ENCODE results near the gene UBE2C.
A peak's percentile ranks its signal among the peaks of the same experiment; 100 is the strongest.
"Not testable (repeated sequence)": the region's sequence is repeated elsewhere in the genome, so short reads cannot be mapped to it uniquely, and the experiment has no call there.

Gene UBE2C

DNA sequence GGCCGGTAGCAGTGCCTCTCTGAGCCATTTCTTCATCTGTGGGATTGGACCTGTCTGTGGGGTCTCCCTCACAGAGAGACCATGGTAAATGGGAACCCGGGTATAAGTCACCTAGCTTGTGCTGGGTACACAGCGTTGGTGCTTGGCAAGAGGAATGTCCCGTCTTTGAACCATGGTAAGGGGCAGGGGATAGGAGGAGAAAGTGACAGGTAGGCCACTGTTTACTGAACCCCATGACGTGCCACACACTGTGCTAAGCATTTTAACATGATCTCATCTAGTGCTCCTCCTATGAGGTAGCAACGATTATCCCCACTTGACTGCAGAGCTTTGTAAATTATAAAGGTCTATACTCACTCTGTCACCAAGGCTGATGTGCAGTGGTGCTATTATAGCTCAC is 15.3 kb downstream of the UBE2C start:
- no peaks in the 10 kb centered on the region for H3K79me2 ChIP-seq (ENCODE audit: low read length)
- H3K27me3 ChIP-seq (ENCODE audit: low read depth, low read length): peaks cover 19% of the 10 kb centered on the region
- H2AFZ ChIP-seq (ENCODE audit: low read depth, low read length): no peak overlapping the region
- TF ChIP-seq, protein P1, sequence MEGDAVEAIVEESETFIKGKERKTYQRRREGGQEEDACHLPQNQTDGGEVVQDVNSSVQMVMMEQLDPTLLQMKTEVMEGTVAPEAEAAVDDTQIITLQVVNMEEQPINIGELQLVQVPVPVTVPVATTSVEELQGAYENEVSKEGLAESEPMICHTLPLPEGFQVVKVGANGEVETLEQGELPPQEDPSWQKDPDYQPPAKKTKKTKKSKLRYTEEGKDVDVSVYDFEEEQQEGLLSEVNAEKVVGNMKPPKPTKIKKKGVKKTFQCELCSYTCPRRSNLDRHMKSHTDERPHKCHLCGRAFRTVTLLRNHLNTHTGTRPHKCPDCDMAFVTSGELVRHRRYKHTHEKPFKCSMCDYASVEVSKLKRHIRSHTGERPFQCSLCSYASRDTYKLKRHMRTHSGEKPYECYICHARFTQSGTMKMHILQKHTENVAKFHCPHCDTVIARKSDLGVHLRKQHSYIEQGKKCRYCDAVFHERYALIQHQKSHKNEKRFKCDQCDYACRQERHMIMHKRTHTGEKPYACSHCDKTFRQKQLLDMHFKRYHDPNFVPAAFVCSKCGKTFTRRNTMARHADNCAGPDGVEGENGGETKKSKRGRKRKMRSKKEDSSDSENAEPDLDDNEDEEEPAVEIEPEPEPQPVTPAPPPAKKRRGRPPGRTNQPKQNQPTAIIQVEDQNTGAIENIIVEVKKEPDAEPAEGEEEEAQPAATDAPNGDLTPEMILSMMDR (IDR thresholded peaks at IDR 0.05; ENCODE audit: low read depth, low read length): no peak
- no peak for TF ChIP-seq EZH2phosphoT487 (IDR thresholded peaks at IDR 0.05; ENCODE audit: low read depth)
- no peaks in the 10 kb centered on the region for H3K36me3 ChIP-seq (replicated peaks; ENCODE audit: low read depth, low read length)
- H3K4me3 ChIP-seq (ENCODE audit: low read length): no peak overlapping the region
- H3K4me2 ChIP-seq (ENCODE audit: low read length): no peak overlapping the region
- no peak overlapping the region for H3K9ac ChIP-seq (ENCODE audit: low read length)
- H3K27ac ChIP-seq (ENCODE audit: low read length): no peak overlapping the region
- H3K9me3 ChIP-seq (ENCODE audit: insufficient read depth, low read length): no peaks in the 10 kb centered on the region
- H3K4me1 ChIP-seq (ENCODE audit: low read length): no peaks in the 10 kb centered on the region
- H4K20me1 ChIP-seq (ENCODE audit: insufficient read depth, low read length): no peaks in the 10 kb centered on the region

DNA sequence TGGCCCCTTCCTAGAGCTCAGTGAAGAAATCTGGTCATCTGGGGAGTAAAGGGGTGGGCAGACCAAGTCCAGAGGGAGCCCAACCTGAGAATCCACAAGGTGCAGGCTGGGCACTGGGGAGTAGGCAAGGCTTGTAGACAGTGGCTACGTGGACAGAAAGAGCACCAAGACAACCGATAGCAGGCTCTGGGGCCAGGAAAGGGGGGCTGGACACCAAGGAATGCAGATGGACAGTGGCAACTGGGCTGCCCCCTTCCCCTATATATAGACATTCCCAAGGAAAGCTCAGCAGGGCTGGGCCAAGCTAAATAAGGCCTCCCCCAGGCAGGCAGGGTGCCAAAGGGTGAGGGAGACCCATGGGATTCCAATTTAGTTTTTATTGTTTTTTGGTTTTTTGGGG is 16.1 kb downstream of the UBE2C start:
- Histone ChIP-seq H3K36me3 (replicated peaks; ENCODE audit: low read depth, low read length) (no peaks in the 10 kb centered on the region), H3K27ac (ENCODE audit: low read length) (no peak overlapping the region), H3K9me3 (ENCODE audit: insufficient read depth, low read length) (no peaks in the 10 kb centered on the region), H3K4me2 (ENCODE audit: low read length) (no peak overlapping the region), H3K79me2 (ENCODE audit: low read length) (no peaks in the 10 kb centered on the region), H2AFZ (ENCODE audit: low read depth, low read length) (no peak overlapping the region), H3K4me3 (ENCODE audit: low read length) (no peak overlapping the region), H4K20me1 (ENCODE audit: insufficient read depth, low read length) (no peaks in the 10 kb centered on the region), H3K27me3 (ENCODE audit: low read depth, low read length) (peaks cover 14% of the 10 kb centered on the region), H3K9ac (ENCODE audit: low read length) (no peak overlapping the region), H3K4me1 (ENCODE audit: low read length) (peaks cover 4% of the 10 kb centered on the region; the same call in 1 of the 2 replicates)
- TF ChIP-seq EZH2phosphoT487 (IDR thresholded peaks at IDR 0.05; ENCODE audit: low read depth): no peak

DNA sequence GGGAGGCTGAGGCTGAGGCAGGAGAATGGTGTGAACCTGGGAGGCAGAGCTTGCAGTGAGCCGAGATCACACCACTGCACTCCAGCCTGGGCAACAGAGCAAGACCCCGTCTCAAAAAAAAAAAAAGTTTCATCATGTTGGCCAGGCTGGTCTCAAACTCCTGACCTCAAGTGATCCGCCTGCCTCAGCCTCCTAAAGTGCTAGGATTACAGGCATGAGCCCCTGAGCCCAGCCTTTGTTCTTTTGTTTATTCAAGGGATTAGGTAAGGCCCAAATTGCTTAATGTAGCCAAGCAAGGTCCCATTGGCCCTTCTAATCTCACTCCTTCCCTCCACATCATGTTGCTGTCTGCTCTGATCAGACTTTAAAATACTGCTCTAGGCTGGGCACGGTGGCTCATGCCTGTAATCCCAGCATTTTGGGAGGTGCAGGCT is 17.2 kb downstream of the UBE2C start:
- H3K79me2 ChIP-seq (ENCODE audit: low read length); H3K9ac ChIP-seq (ENCODE audit: low read length); H3K36me3 ChIP-seq (replicated peaks; ENCODE audit: low read depth, low read length); H3K9me3 ChIP-seq (ENCODE audit: insufficient read depth, low read length); H4K20me1 ChIP-seq (ENCODE audit: insufficient read depth, low read length); H3K4me2 ChIP-seq (ENCODE audit: low read length); H3K4me1 ChIP-seq (ENCODE audit: low read length); H3K4me3 ChIP-seq (ENCODE audit: low read length); H2AFZ ChIP-seq (ENCODE audit: low read depth, low read length); H3K27ac ChIP-seq (ENCODE audit: low read length): not testable (repeated sequence)
- peaks cover 14% of the 10 kb centered on the region for H3K27me3 ChIP-seq (ENCODE audit: low read depth, low read length)

DNA sequence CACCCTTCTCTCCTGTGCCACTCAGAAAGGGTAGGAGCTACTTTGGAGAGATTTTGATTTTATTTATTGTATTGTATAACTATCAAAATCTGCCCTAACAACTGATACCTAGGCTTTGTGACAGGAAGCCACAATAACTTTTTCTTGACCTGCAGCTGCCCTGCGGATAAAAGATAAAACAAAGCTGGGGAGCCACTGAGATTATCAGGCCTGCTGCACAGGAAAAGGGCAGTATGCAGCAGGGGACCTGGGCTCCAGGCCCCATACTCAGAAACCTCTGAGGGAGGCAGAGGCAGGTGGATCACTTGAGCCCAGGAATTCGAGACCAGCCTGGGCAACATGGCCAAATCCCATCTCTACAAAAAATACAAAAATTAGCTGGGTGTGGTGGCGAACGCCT is 20.2 kb downstream of the UBE2C start:
- H3K79me2 ChIP-seq (ENCODE audit: low read length): no peaks in the 10 kb centered on the region
- H3K4me3 ChIP-seq (ENCODE audit: low read length): no peak overlapping the region
- no peak overlapping the region for H3K4me2 ChIP-seq (ENCODE audit: low read length)
- TF ChIP-seq EZH2phosphoT487 (IDR thresholded peaks at IDR 0.05; ENCODE audit: low read depth): no peak
- TF ChIP-seq, protein P1 (IDR thresholded peaks at IDR 0.05; ENCODE audit: low read depth, low read length): no peak
- H3K27ac ChIP-seq (ENCODE audit: low read length): no peak overlapping the region
- H3K9ac ChIP-seq (ENCODE audit: low read length): no peak overlapping the region
- no peaks in the 10 kb centered on the region for H3K36me3 ChIP-seq (replicated peaks; ENCODE audit: low read depth, low read length)
- no peak overlapping the region for H2AFZ ChIP-seq (ENCODE audit: low read depth, low read length)
- no peaks in the 10 kb centered on the region for H4K20me1 ChIP-seq (ENCODE audit: insufficient read depth, low read length)
- peaks cover 14% of the 10 kb centered on the region for H3K27me3 ChIP-seq (ENCODE audit: low read depth, low read length)
- H3K9me3 ChIP-seq (ENCODE audit: insufficient read depth, low read length): no peaks in the 10 kb centered on the region
- H3K4me1 ChIP-seq (ENCODE audit: low read length): peaks cover 4% of the 10 kb centered on the region; the same call in 1 of the 2 replicates

DNA sequence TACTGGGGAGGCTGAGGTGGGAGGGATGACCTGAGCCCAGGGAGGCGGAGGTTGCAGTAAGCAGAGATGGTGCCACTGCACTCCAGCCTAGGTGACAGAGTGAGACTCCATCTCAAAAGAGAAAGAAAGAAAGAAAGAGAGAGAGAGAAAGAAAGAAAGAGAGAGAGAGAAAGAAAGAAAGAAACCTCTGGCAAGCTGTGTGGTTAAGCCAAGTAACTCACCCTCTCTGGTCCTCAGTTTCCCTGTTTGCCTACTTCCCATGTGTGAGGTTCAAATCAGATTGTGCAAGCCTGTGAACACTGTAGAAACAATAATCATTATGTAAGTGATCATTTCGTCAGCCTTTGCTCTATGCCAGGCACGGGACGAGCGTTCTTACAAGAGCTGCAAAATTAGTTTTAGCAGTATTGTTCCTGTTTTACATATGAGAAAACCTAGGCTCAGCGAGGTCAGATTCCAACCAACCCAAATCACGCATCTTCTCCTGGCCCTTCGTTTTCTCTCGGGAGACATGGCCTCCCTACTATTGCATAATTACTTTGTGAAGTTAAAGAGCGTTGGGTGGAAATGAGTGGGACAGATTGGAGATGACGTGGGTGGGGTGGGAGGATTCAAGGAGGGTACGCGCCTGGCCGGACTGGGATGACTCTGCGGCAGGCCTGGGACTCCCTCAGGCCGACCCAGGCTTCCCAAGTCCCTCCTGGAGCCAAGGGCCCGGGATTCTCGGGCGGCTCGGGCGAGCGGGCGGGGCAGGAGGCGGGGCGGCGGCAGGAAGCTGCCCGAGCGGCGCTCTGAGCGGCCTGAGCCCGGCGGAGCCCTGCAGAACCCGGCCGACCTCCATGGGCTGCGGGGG is 20.8 kb downstream of the UBE2C start, which contains the start of gene SNX21:
SNX21 (plus strand) TSS at position 770 of the 853 bp plus-strand sequence. CDS start 121 bp downstream, outside the sequence.
- H3K4me2 ChIP-seq (ENCODE audit: low read length): peak within 1 kb of the TSS; percentile 83
- no peak within 1 kb of the TSS for H3K27ac ChIP-seq (ENCODE audit: low read length)

More for the DNA sequence above, 20.8 kb downstream of the UBE2C start, which contains the start of gene SNX21:
- Histone ChIP-seq H3K9ac (ENCODE audit: low read length) (peak within 1 kb of the TSS; percentile 55), H4K20me1 (ENCODE audit: insufficient read depth, low read length) (no peaks in the 10 kb centered on the region), H3K36me3 (replicated peaks; ENCODE audit: low read depth, low read length) (no peaks in the 10 kb centered on the region), H3K27me3 (ENCODE audit: low read depth, low read length) (peaks cover 14% of the 10 kb centered on the region), H3K79me2 (ENCODE audit: low read length) (no peaks in the 10 kb centered on the region), H3K9me3 (ENCODE audit: insufficient read depth, low read length) (no peaks in the 10 kb centered on the region), H3K4me3 (ENCODE audit: low read length) (peak within 1 kb of the TSS; percentile 75), H2AFZ (ENCODE audit: low read depth, low read length) (peak within 1 kb of the TSS; percentile 84), H3K4me1 (ENCODE audit: low read length) (peaks cover 4% of the 10 kb centered on the region; the same call in 1 of the 2 replicates)
- no peak for TF ChIP-seq EZH2phosphoT487 (IDR thresholded peaks at IDR 0.05; ENCODE audit: low read depth)
- TF ChIP-seq, protein P1 (IDR thresholded peaks at IDR 0.05; ENCODE audit: low read depth, low read length): no peak
